DMS53 (cell line): Measurements from ENCODE around the gene TIGD1.
"Not testable (repeated sequence)": the region's sequence is repeated elsewhere in the genome, so short reads cannot be mapped to it uniquely, and the experiment has no call there.

Experiments used
- DNase-seq: peaks from one replicate; lab custom pipeline; 2025; lab: John Stamatoyannopoulos, UW

Gene TIGD1

DNA sequence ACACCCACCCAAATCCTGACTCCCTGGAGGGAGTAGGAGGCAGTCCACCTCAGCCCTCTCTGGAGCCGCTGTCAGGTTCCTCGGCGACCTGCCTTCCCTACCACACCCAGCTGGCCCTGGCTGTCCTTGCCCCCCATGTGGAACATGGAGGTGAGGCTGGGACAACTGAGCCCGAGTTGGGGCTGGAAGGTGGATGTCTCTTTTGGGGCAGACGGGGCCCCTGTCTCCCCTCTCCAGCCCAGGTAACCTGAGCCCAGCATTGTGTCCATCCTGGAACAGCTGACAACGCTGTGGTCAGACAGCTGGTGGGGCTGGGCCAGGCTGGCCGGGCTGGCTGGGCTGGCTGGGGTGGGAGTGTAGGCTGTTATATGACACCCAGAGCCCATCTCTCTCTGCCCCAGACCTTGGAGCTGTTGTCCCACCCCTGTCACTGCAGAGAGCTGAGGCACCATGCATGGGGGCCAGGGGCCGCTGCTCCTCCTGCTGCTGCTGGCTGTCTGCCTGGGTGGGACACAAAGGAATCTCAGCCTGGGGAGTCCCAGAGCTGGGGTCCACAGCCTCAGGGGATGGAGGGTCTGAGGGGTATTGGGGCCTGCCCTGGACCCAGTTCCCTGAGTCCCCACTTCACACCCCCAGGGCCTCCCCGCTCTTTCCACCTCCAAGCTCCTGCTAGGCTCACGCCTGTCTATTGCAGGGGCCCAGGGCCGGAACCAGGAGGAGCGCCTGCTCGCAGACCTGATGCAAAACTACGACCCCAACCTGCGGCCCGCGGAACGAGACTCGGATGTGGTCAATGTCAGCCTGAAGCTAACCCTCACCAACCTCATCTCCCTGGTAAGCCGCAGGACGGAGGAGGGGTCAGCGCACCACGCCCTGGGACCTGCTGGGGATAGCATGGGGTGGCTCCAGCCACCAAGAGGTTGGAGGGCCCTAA is 10.8 kb downstream of the TIGD1 start, which contains the start of gene CHRNG:
Gene CHRNG, plus strand, starts transcription at position 395 of the 934 bp plus-strand sequence. Its CDS starts 56 bp downstream, at position 451.
- no peak for DNase-seq

DNA sequence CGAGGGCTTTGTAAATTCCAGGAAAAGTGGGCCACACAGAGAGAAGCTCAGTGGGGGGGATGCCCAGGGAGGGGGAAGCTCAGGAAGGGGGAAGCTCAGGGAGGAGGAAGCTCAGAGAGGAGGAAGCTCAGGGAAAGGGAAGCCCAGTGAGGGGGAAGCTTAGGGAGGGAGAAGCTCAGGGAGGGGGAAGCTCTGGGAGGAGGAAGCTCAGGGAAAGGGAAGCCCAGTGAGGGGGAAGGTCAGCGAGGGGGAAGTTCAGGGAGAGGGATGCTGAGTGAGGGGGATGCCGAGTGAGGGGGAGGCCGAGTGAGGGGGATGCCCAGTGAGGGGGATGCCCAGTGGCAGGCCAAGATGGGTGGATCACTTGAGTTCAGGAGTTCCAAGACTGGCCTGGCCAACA is 11.7 kb downstream of the TIGD1 start:
- DNase-seq: no peak

DNA sequence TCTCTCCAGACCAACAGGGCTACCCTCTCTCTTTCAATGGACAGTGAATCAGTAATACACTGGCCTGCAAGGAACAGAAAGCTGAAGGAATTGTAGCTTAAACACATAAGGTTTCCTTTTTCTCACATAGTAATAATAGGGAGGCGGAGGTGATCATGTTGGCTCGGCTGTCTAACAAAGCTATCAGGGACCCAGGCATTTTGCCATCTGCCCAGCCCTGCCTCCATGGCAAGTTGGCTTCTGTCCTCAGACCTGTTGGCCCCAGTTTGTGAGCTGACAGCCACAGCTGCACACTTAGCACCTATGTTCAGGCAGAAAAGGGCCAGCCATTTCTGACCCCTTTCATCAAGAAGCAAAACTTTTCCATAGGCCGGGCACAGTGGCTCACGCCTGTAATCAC is 12.9 kb downstream of the TIGD1 start:
- no peak for DNase-seq

DNA sequence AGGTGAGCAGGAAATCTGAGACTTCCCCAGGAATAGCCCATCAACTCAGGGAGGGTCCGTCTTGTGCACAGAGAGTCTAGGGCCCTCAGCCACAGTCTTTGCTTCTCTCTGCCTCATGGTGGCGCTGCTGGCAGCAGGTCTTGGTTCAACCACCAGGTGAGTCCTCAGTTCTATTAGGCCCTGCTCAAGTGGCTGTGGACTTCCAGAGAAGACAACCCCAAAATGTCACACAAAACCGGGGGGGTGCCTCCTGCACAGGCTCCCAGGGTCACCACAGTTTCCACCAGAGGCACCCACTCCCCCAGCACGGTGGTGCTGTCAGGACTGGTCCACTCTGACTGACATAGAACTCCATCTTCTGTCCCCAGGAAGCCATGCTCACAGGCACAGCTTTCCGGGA is 13.3 kb downstream of the TIGD1 start:
- DNase-seq: peak; percentile 40

DNA sequence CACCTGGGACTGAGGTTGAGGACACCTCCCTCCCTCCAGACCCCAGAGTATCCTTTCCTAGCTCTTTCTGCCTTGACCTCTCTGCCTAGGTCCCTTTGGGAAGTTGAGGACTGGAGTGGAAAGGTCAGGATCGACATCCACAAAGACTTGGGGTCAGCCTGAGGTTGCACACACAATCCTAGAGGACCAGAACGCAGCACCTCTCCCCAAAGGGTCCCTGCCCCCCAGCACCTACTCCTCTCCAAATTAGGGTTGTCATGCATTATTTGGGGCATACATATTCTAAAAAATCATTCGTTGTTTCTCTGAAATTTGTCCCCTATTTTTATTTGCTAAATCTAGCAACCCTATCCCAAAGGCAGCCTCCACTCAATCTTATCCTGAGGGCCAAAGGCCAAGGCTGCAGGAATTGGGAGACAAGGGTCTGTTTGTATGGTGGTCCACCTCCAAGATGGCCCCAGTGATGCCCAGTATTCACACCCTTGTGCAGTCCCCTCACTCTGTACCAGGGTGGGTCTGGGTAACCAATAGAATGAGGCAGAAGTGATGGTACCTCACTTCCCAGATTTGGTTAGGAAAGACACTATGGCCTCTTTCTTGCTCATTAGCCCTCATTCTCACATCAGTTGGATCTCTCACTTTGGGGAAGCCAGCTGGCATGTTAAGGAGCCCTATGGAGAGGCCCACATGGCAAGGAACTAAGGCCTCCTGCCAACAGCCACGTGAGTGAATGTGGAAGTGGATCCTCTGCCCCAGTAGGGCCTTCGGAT is 14.4 kb downstream of the TIGD1 start:
- DNase-seq: no peak

DNA sequence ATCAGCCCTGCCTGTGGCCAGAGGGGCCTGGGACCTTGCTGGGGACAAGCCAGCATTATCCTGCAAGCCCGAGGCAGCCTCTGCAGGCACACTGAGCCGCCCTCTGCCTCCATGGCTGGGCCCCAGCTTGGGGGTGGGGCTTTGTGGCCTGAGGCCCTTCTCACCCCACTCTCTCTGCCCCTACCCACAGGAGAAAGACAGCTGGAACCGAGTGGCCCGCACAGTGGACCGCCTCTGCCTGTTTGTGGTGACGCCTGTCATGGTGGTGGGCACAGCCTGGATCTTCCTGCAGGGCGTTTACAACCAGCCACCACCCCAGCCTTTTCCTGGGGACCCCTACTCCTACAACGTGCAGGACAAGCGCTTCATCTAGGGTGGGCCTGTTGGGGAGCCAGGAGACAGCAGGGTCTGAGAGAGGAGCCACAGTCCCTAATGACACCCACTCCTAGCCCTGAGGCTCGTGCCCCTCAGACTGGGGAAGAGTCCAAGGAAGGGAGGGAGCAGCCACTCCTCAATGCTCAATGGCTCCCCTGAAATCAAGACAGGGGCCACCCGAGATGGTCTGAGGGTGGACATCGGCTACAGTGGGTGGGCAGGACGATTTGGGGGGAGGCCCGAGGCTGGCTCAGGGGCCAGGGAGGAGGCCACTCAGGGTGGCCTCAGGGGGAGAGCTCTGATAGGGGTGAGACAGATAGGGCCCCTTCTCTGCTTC is 15.3 kb downstream of the TIGD1 start:
- no peak for DNase-seq

DNA sequence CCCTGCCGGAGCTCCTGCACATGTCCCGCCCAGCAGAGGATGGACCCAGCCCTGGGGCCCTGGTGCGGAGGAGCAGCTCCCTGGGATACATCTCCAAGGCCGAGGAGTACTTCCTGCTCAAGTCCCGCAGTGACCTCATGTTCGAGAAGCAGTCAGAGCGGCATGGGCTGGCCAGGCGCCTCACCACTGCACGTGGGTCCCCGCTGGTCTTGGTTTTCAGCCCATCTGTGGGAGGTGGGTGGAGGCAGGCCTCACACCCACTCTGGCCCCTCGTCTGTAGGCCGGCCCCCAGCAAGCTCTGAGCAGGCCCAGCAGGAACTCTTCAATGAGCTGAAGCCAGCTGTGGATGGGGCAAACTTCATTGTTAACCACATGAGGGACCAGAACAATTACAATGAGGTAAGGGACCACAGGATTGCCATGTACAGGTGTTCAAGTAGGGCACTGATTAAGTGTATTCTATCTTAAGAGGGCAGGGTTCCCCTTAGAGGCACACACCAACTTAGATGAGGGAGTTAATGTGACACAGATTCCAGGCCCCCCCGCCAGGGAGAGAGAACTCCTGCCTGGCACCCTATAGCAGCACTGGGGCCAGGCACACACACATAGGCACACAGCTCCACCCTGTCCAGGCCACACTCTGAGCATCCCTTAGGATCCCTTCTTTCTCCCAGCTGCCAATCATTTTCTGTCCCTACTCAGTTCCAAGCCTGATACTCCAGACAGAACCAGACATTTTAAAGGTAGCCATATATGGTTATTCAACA is 16.2 kb downstream of the TIGD1 start:
- no peak for DNase-seq

DNA sequence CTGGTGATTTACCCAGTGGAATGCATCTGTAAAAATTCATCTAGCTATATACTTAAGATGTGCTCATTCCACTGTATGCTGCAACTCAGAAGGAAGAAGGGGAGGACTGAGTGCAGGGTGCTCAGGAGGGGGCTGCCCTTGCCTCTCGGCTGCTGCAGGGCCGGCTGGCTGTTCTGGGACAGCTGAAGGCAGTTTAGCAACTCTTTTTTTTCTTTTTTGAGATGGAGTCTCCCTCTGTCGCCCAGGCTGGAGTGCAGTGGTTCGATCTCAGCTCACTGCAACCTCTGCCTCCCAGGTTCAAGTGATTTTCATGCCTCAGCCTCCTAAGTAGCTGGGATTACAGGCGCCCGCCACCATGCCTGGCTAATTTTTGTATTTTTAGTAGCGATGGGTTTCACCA is 17.5 kb downstream of the TIGD1 start:
- DNase-seq: not testable (repeated sequence)

DNA sequence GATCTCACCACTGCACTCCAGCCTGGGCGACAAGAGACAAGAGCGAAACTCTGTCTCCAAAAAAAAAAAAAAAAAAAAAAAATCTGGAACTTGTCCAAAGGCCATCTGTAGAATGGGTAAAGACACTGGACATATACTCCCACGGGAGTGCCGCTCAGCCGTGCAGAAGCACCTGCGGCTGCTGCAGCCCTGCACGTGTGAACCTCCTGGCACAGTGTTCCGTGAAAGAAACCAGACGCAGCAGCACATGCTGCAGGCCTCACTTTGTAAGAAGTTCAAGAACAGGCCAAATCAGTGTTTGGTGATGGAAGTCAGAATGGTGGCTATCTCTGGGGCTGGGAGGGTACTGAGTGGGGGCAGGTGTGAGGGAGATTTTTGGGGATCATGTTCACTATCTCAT is 17.9 kb downstream of the TIGD1 start:
- DNase-seq: peak; percentile 8

DNA sequence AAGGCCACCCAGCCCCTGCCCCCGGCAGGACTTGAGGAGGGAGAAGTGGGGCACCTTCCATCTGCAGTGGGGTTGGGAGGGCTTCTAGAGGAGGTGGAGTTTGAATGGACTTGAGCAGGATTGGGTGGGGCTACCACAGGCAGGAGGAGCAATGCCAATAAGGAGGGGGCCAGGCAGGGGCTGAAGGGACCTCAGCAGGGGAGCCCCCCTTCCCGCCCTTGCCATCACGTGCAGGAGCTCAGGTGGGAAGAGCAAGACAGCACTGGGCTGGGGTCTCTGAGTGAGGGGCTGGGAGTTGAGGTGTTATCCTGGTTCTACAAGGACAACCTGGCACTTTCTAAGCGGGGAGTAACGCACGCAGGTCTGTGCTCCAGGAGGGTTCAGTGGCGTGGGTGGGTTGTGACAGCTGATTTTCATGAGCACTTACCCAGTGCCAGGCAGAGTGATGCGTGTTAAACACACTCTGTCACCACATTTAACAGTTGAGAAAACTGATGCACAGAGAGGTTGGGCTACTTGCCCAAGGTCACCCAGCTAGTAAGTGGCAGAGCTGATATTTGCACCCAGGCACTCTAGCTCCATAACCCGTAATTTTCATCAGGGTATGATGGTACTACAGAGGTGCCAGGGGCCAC is 19.6 kb downstream of the TIGD1 start:
- DNase-seq: no peak

DNA sequence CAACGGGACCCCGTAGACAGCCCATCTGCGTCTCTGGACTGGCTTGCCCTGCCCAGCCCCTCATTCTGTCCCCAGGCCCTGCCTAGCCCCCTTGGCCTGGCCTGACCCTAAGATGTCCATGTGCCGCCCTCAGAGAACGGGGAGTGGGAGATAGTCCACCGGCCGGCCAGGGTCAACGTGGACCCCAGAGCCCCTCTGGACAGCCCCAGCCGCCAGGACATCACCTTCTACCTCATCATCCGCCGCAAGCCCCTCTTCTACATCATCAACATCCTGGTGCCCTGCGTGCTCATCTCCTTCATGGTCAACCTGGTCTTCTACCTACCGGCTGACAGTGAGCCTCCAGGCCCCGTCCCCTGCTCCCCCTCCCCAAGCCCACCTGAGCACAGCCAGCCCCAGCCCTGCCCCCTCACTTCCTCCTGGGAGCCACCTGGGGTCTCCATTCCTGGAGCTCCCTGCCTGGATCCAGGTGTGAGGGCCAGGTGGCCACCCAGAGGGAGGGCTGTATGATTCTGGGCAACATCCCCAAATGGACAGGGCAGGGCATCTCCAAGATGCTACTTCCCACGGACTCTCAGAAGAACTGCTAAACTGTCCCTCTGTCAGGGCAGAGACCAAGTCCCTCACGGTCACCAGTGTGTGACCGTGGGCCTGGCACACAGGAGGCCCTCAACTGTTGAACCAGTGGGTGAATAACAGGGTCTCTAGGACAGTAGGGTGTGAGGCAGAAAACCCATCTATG is 20.4 kb downstream of the TIGD1 start:
- no peak for DNase-seq

DNA sequence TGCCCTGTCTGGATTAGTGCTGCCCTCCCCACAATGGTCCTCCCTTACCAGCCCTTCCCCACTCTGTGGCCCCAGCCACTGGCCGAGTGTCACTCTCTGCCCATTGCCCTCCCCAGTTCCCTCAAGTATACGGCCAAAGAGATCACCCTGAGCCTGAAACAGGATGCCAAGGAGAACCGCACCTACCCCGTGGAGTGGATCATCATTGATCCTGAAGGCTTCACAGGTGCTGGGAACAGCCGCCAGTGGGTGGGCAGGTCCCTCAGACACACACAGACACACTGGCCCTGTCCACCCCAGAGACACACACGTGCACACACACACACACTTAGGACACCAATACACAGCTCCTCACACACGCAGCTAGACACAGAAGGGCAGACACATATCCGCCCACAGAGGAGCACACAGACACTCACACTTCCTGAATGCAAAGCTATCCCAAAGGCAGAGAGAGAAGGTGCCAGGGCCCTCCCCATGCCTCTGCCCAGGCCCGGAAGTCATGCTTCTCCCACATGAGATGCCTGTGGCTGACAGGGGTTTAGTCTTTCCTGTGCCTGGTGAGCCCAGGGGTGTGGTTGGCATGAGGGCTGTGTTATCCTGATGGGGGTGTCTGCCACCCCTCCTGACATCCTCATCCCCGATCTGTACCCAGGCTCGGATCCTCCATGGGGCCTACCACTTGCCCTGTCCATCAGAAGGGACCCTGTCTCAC is 21.5 kb downstream of the TIGD1 start:
- no peak for DNase-seq

DNA sequence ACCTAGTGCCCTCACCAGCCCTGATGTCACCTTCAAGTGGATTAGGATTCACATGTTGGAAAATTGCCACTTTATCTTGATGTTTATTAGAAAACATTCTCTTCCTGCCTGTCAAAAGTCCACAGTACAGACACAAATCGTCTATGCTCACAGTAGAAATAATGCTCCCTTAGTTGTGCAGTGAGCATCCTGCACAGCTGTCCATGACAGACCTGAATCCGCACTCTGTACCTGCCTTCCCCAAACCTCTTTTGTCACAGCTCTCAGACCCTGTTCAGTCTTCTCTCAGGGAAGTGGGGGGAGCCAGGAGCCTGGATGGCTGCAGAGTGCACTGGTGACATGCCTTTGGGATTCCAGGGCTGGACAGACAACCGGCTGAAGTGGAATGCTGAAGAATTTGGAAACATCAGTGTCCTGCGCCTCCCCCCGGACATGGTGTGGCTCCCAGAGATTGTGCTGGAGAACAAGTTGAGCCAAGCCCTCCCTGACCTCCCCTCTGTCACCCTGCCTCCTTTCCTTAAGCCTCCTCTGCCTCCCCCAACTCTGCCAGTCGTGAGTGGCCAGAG is 22.4 kb downstream of the TIGD1 start:
- DNase-seq: no peak

DNA sequence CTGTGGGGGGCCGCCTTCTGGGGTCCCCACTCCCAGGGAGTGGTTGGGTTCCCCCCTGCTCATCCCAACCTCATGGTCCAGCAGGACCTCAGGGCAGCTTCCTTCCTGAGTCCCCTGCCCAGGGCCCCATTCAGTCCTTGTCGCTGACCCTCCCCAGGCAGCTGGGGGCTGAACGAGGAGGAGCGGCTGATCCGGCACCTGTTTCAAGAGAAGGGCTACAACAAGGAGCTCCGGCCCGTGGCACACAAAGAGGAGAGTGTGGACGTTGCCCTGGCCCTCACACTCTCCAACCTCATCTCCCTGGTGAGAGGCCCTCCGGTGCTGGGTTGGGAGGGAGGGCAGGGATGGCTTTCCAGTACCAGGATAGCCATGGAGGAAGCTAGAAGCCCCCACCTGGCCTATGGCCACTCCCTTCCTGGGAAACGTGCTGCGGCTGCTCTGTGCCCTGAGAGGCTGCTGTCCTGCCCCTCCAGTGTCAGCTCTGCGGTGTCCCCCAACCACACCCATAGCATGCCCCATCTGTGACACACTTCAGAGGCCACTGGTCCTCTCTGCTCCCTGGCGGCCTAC is 23.9 kb downstream of the TIGD1 start:
- DNase-seq: no peak

DNA sequence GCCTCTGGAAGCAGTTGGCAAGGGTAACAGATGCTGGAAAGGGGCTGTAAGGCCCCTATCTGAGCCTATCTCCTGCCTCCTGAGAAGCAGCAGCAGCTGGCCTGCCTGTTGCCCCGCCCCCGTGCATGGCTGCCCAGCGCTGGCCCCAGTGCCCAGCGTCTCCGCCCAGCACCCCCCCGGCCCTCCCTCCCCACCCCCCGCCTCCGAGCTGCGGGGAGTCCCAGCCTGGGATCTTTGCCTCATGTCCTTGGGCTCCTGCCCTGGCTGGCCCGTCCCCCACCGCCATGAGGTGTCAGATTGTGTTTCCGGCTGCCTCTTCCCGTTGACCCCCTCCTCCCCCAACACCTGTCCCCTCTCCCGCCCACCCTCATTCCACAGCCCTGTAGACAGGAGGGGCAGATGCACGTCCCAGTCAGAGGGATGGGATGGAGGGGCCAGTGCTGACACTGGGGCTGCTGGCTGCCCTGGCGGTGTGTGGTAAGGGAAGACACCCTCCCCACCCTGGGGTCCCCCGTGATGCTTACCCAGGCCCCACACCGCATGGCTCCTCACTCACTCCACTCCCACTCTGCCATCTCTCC is 24.5 kb downstream of the TIGD1 start, which contains the start of gene CHRND:
Gene CHRND, plus strand, starts transcription at position 370 of the 581 bp plus-strand sequence. Its CDS starts 56 bp downstream, at position 426.
- DNase-seq: peak; percentile 50

DNA sequence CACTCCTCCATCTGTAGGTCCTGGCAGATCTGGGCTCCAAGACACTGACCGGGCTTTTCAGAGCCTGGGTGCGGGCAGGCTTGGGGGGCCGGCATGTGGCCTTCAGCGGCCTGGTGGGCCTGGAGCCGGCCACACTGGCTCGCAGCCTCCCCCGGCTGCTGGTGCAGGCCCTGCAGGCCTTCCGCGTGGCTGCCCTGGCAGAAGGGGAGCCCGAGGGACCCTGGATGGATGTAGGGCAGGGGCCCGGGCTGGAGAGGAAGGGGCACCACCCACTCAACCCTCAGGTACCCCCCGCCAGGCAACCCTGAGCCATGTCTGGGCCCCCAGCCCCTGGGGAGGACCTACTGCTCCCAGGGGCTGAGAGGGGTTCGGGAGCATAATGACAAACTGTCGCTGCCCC is 25.2 kb downstream of the TIGD1 start:
- no peak for DNase-seq

DNA sequence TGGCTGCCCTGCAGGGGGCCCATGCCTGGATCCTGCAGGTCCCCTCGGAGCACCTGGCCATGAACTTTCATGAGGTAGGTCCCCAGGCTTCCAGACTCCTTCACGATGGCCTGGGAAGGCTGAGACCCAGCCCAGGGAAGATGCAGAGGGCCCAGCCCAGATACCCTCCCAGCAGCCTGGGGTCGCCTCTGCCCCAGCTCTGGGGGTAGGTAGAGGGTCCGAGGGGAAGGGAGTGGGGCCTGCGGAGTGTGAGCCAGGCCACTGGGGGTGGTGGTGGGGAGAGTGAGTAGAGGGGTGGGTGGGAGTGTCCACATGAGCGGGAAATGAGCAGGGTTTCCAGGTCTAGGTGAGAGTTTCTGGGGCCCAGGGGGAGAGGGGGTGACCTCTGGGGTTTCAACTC is 25.6 kb downstream of the TIGD1 start:
- no peak for DNase-seq
